ENCODE measurements around the gene ATP10B. TPM values are rescaled to one million over a fixed set of nuclear protein-coding genes. Genes with fewer than 3 reads are reported as not detected.

Gene ATP10B
- total and polyA plus RNA-seq, 2 of the 13 experiments (the other 11 are each of a cell fraction or from before 2014, with no cell fraction given), result not detected

- BruUV-seq (replicated peaks), result no TSS peak
- FAIRE-seq, result no peak
These were observed 78.2 kb downstream of the ATP10B start for GRCh38 chr5:160773646-160774410.

DNA sequence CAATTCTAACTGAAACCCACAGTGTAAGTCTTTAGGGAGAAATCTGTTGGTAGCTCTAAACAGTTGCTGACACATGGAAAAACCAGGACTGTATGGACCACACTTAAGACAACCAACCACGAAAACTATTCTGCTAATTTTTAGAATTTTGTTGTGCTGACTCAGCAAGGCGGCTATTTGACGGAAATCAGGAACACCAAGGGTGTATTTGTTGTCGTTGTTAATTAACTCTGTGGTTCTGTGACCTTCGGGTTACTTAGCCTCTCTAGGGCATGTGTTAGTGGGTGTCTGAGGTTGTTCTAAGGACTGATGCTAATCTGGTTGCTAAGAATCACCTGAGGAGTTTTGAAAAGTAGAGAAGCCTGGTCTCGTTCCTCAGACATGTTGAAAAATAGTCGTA is 79.2 kb downstream of the ATP10B start:
- Histone ChIP-seq H4K20me1 (ENCODE audit: insufficient read depth, low read length) (no peaks in the 10 kb centered on the region), H2AFZ (ENCODE audit: low read length) (no peak overlapping the region), H3K4me2 (ENCODE audit: low read depth, low read length) (no peak overlapping the region), H3K79me2 (ENCODE audit: insufficient read depth, low read length) (no peaks in the 10 kb centered on the region), H3K4me3 (replicated peaks in 1 of 3; ENCODE audit: insufficient read depth in 1 of 3, low read depth in 2 of 3, low read length in 3 of 3) (no peak overlapping the region), H3K27ac (ENCODE audit: extremely low read length, insufficient read depth, low read length) (no peak overlapping the region), H3K9ac (ENCODE audit: insufficient read depth, low read depth, low read length) (no peak overlapping the region), H3K27me3 (ENCODE audit: control insufficient read depth in 1 of 2, insufficient read depth in 2 of 2, low read length in 2 of 2) (no peaks in the 10 kb centered on the region), H3K4me1 (ENCODE audit: insufficient read depth, low read length) (no peaks in the 10 kb centered on the region), H3K9me3 (ENCODE audit: low read length) (no peaks in the 10 kb centered on the region), H3K36me3 (replicated peaks in 1 of 2; ENCODE audit: control insufficient read depth in 1 of 2, insufficient read depth in 2 of 2, low read length in 2 of 2) (no peaks in the 10 kb centered on the region)
- TF ChIP-seq MAFK (conservative IDR thresholded peaks at IDR 0.05 in 1 of 2, IDR thresholded peaks at IDR 0.05 in 1 of 2; ENCODE audit: low read length in 2 of 2) (peak; percentile 95 to 98), RFXANK (CRISPR knock-in tag; IDR thresholded peaks at IDR 0.05) (no peak), JUNB (CRISPR knock-in tag; IDR thresholded peaks at IDR 0.05; ENCODE audit: borderline replicate concordance) (no peak), MAFF (IDR thresholded peaks at IDR 0.05; ENCODE audit: low read depth, low read length) (peak; percentile 95), ATF5 (CRISPR knock-in tag; IDR thresholded peaks at IDR 0.05; ENCODE audit: low read depth) (no peak), AHR (CRISPR knock-in tag; IDR thresholded peaks at IDR 0.05) (no peak), SAFB2 (CRISPR knock-in tag; IDR thresholded peaks at IDR 0.05; ENCODE audit: borderline replicate concordance, low read depth) (no peak), ESRRA (CRISPR knock-in tag; IDR thresholded peaks at IDR 0.05; ENCODE audit: low read depth) (no peak)
- TF ChIP-seq, protein P1, sequence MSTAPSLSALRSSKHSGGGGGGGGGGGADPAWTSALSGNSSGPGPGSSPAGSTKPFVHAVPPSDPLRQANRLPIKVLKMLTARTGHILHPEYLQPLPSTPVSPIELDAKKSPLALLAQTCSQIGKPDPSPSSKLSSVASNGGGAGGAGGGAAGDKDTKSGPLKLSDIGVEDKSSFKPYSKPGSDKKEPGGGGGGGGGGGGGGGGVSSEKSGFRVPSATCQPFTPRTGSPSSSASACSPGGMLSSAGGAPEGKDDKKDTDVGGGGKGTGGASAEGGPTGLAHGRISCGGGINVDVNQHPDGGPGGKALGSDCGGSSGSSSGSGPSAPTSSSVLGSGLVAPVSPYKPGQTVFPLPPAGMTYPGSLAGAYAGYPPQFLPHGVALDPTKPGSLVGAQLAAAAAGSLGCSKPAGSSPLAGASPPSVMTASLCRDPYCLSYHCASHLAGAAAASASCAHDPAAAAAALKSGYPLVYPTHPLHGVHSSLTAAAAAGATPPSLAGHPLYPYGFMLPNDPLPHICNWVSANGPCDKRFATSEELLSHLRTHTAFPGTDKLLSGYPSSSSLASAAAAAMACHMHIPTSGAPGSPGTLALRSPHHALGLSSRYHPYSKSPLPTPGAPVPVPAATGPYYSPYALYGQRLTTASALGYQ (CRISPR knock-in tag; IDR thresholded peaks at IDR 0.05), result no peak
- ChIA-PET POLR2A (no interaction called here), CTCF (ENCODE audit: low intra/inter-chr PET ratio, low total read pairs) (no interaction called here)
- no TSS peak for BruUV-seq (replicated peaks)
- in situ Hi-C loops (cut with HindIII; ENCODE audit: extremely low pct_ligation_motif_present, low pct_unique_long_range_greater_than_20kb) (no loop called here), intact Hi-C loops (cut with micrococcal nuclease; ENCODE audit: unreplicated experiment) (no loop called here)
- WGBS (ENCODE audit: low lambda C conversion rate), result 25% methylated on average over 7 of the region's 7 CpGs
- ATAC-seq (no peak), FAIRE-seq (no peak), DNase-seq (ENCODE audit: low spot score) (no peak)

More at GRCh38 chr5:160773646-160774410, 78.2 kb downstream of the ATP10B start:
- ChIA-PET POLR2A (interaction anchor here (0.6 kb wide), 1 partner anchor 594 kb away, joined by 3 read pairs; no protein-coding TSS in a partner anchor), CTCF (ENCODE audit: low intra/inter-chr PET ratio, low total read pairs) (no interaction called here)
- no peaks in the 10 kb centered on the region for H3K36me3 ChIP-seq (replicated peaks in 1 of 2; ENCODE audit: control insufficient read depth in 1 of 2, insufficient read depth in 2 of 2, low read length in 2 of 2)
- H3K9me3 ChIP-seq (ENCODE audit: low read length), result no peaks in the 10 kb centered on the region
- DNase-seq (ENCODE audit: low spot score), result no peak
- no peaks in the 10 kb centered on the region for H3K27me3 ChIP-seq (ENCODE audit: control insufficient read depth in 1 of 2, insufficient read depth in 2 of 2, low read length in 2 of 2)
- H4K20me1 ChIP-seq (ENCODE audit: insufficient read depth, low read length), result no peaks in the 10 kb centered on the region
- no peaks in the 10 kb centered on the region for H3K4me1 ChIP-seq (ENCODE audit: insufficient read depth, low read length)
- no peak overlapping the region for H3K4me3 ChIP-seq (replicated peaks in 1 of 3; ENCODE audit: insufficient read depth in 1 of 3, low read depth in 2 of 3, low read length in 3 of 3)
- WGBS (ENCODE audit: low lambda C conversion rate), result 26% methylated on average over 10 of the region's 10 CpGs
- intact Hi-C loops (cut with micrococcal nuclease; ENCODE audit: unreplicated experiment), result no loop called here
- H3K4me2 ChIP-seq (ENCODE audit: low read depth, low read length), result no peak overlapping the region
- no peak overlapping the region for H2AFZ ChIP-seq (ENCODE audit: low read length)
- TF ChIP-seq, protein P2, sequence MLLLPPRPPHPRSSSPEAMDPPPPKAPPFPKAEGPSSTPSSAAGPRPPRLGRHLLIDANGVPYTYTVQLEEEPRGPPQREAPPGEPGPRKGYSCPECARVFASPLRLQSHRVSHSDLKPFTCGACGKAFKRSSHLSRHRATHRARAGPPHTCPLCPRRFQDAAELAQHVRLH (CRISPR knock-in tag; IDR thresholded peaks at IDR 0.05; ENCODE audit: borderline replicate concordance, low read depth), result no peak
- TF ChIP-seq FLYWCH1 (CRISPR knock-in tag; IDR thresholded peaks at IDR 0.05) (no peak), HMG20B (CRISPR knock-in tag; conservative IDR thresholded peaks at IDR 0.05) (no peak), NR2C2 (CRISPR knock-in tag; IDR thresholded peaks at IDR 0.05; ENCODE audit: borderline replicate concordance) (no peak), ARID2 (CRISPR knock-in tag; IDR thresholded peaks at IDR 0.05; ENCODE audit: borderline replicate concordance) (no peak), NFKBIZ (CRISPR knock-in tag; IDR thresholded peaks at IDR 0.05) (no peak), NFE2L1 (CRISPR knock-in tag; IDR thresholded peaks at IDR 0.05; ENCODE audit: borderline replicate concordance) (no peak)
- TF ChIP-seq, protein P3, sequence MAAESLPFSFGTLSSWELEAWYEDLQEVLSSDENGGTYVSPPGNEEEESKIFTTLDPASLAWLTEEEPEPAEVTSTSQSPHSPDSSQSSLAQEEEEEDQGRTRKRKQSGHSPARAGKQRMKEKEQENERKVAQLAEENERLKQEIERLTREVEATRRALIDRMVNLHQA (CRISPR knock-in tag; IDR thresholded peaks at IDR 0.05), result no peak
- in situ Hi-C loops (cut with HindIII; ENCODE audit: extremely low pct_ligation_motif_present, low pct_unique_long_range_greater_than_20kb), result no loop called here
- H3K27ac ChIP-seq (ENCODE audit: extremely low read length, insufficient read depth, low read length), result no peak overlapping the region
- H3K79me2 ChIP-seq (ENCODE audit: insufficient read depth, low read length), result no peaks in the 10 kb centered on the region
- no peak overlapping the region for H3K9ac ChIP-seq (ENCODE audit: insufficient read depth, low read depth, low read length)
- ATAC-seq, result no peak
